Naive thymus-derived CD8-positive, alpha-beta T cell (primary cell): Measurements from ENCODE around the gene FRY. TPM values are rescaled to one million over a fixed set of nuclear protein-coding genes. Genes with fewer than 3 reads are reported as not detected.

ENCODE experiments used
- ATAC-seq, 2 donors: fragments of 150-1000 bp; cut with Tn5 transposase in 1 of 2; sonication (Bioruptor Pico), chemical (Tn5 transposase) in 1 of 2; 1 replicate in 1 of 2; 2 replicates in 1 of 2; pipeline ENCODE4 v1.10.0; 2021; ENCODE audit warnings: mild to moderate bottlenecking in 2 of 2, moderate library complexity in 2 of 2
- POLR2A ChIA-PET: fragments of 350-600 bp; sonication (Branson Sonifier 250); formaldehyde crosslinking; loops from one replicate; lab custom pipeline; 2021; ENCODE audit warnings: antibody characterized with exemption; lab: Charles Lee
- DNase-seq, 10 donors: peaks; one replicate each; pipeline versions ENCODE4 v3.0.0 to v3.0.0-alpha.2; 2020 to 2022
- H3K27ac Mint-ChIP-seq, 10 donors: one replicate each; pipeline ENCODE4 v1.8.0; 2020 to 2022; ENCODE audit warnings: mild to moderate bottlenecking in 10 of 10, mixed read lengths in 10 of 10, moderate library complexity in 4 of 10, inconsistent platforms in 1 of 10
- H3K27me3 Mint-ChIP-seq, 5 donors: one replicate each; pipeline ENCODE4 v1.8.0; 2021 to 2022; ENCODE audit warnings: mixed read lengths in 5 of 5
- H3K36me3 Mint-ChIP-seq, 3 donors: one replicate each; pipeline ENCODE4 v1.8.0; 2020 to 2022; ENCODE audit warnings: mixed read lengths in 3 of 3, mild to moderate bottlenecking in 2 of 3, inconsistent platforms in 1 of 3
- H3K4me1 Mint-ChIP-seq, 4 donors: one replicate each; pipeline ENCODE4 v1.8.0; 2021 to 2022; ENCODE audit warnings: mixed read lengths in 4 of 4
- H3K4me3 Mint-ChIP-seq, 10 donors: one replicate each; pipeline ENCODE4 v1.8.0; 2020 to 2022; ENCODE audit warnings: mild to moderate bottlenecking in 10 of 10, mixed read lengths in 10 of 10, moderate library complexity in 6 of 10, inconsistent platforms in 1 of 10
- H3K9me3 Mint-ChIP-seq, 9 donors: one replicate each; pipeline ENCODE4 v1.8.0; 2020 to 2022; ENCODE audit warnings: mixed read lengths in 9 of 9, mild to moderate bottlenecking in 3 of 9, inconsistent platforms in 1 of 9, moderate library complexity in 1 of 9
- polyA plus RNA-seq, 3 donors: library from polyadenylated mRNA; unstranded; fragments of 300-500 nt; fragmentation: Illumina TruSeq; gene quantifications; one replicate each; pipeline ENCODE4 v1.2.3, GENCODE V29; 2021
- total RNA-seq, 8 experiments: library from RNA in 2 of 8; stranded (reverse) in 2 of 8; gene quantifications; one replicate each; pipeline ENCODE4 v1.2.3 and lab custom pipeline; 2021 to 2026

Gene FRY
- total and polyA plus RNA-seq, 5 experiments from 2014 or later, result 0.08 to 1.4 (median 0.40) TPM

- no peaks in the 10 kb centered on the region for H3K36me3 Mint-ChIP-seq
- POLR2A ChIA-PET, result no interaction called here
- H3K9me3 Mint-ChIP-seq, result no peaks in the 10 kb centered on the region
- H3K4me3 Mint-ChIP-seq, result no peak overlapping the region
- no peaks in the 10 kb centered on the region for H3K27me3 Mint-ChIP-seq
- DNase-seq (no peak), ATAC-seq (no peak)
- H3K27ac Mint-ChIP-seq, result no peak overlapping the region
- H3K4me1 Mint-ChIP-seq, result no peaks in the 10 kb centered on the region
Measured at GRCh38 chr13:32021785-32022184, 9.8 kb upstream of the FRY start.

- Mint-ChIP-seq H3K9me3 (no peaks in the 10 kb centered on the region), H3K27ac (no peak overlapping the region), H3K27me3 (no peaks in the 10 kb centered on the region), H3K36me3 (no peaks in the 10 kb centered on the region), H3K4me3 (no peak overlapping the region), H3K4me1 (no peaks in the 10 kb centered on the region)
- ATAC-seq (no peak), DNase-seq (no peak)
- POLR2A ChIA-PET, result no interaction called here
Measured at GRCh38 chr13:32022311-32022710, 9.3 kb upstream of the FRY start.

GRCh38 chr13:32023096-32023495 is 8.5 kb upstream of the FRY start:
- H3K36me3 Mint-ChIP-seq, result no peaks in the 10 kb centered on the region
- no peaks in the 10 kb centered on the region for H3K9me3 Mint-ChIP-seq
- no peaks in the 10 kb centered on the region for H3K4me1 Mint-ChIP-seq
- H3K27ac Mint-ChIP-seq, result no peak overlapping the region
- ATAC-seq (no peak), DNase-seq (no peak)
- no peak overlapping the region for H3K4me3 Mint-ChIP-seq
- no peaks in the 10 kb centered on the region for H3K27me3 Mint-ChIP-seq
- POLR2A ChIA-PET, result no interaction called here

GRCh38 chr13:32023698-32024097 is 7.9 kb upstream of the FRY start:
- no peaks in the 10 kb centered on the region for H3K36me3 Mint-ChIP-seq
- POLR2A ChIA-PET, result no interaction called here
- no peaks in the 10 kb centered on the region for H3K9me3 Mint-ChIP-seq
- H3K27ac Mint-ChIP-seq, result no peak overlapping the region
- no peak overlapping the region for H3K4me3 Mint-ChIP-seq
- H3K27me3 Mint-ChIP-seq, result peaks cover 0 to 5% (median 2%) of the 10 kb centered on the region in 5 donors
- DNase-seq (no peak), ATAC-seq (no peak)
- no peaks in the 10 kb centered on the region for H3K4me1 Mint-ChIP-seq

- Mint-ChIP-seq H3K27ac (no peak overlapping the region), H3K4me3 (no peak overlapping the region), H3K9me3 (no peaks in the 10 kb centered on the region), H3K27me3 (peaks cover 0 to 5% (median 2%) of the 10 kb centered on the region in 5 donors), H3K4me1 (no peaks in the 10 kb centered on the region), H3K36me3 (no peaks in the 10 kb centered on the region)
- POLR2A ChIA-PET, result no interaction called here
- DNase-seq, result no peak
- no peak for ATAC-seq
Measured at GRCh38 chr13:32024750-32025149, 6.8 kb upstream of the FRY start.

GRCh38 chr13:32025730-32026129 is 5.8 kb upstream of the FRY start:
- POLR2A ChIA-PET, result no interaction called here
- Mint-ChIP-seq H3K4me1 (peaks cover 1 to 7% (median 3%) of the 10 kb centered on the region in 4 donors), H3K27me3 (peaks cover 0 to 7% (median 5%) of the 10 kb centered on the region in 5 donors), H3K4me3 (no peak overlapping the region), H3K27ac (no peak overlapping the region), H3K9me3 (no peaks in the 10 kb centered on the region), H3K36me3 (no peaks in the 10 kb centered on the region)
- DNase-seq (no peak), ATAC-seq (no peak)

- Mint-ChIP-seq H3K4me1 (peaks cover 2 to 11% (median 8%) of the 10 kb centered on the region in 4 donors), H3K9me3 (no peaks in the 10 kb centered on the region), H3K27me3 (peaks cover 0 to 8% (median 5%) of the 10 kb centered on the region in 5 donors), H3K27ac (no peak overlapping the region), H3K36me3 (no peaks in the 10 kb centered on the region), H3K4me3 (no peak overlapping the region)
- ATAC-seq (no peak), DNase-seq (no peak)
- POLR2A ChIA-PET, result no interaction called here
Measured at GRCh38 chr13:32026623-32027022, 5.0 kb upstream of the FRY start.

GRCh38 chr13:32028711-32029110 is 2.9 kb upstream of the FRY start:
- Mint-ChIP-seq H3K36me3 (no peaks in the 10 kb centered on the region), H3K4me3 (no peak overlapping the region), H3K9me3 (no peaks in the 10 kb centered on the region), H3K27ac (peak overlapping the region in 1 of 10 donors; percentile 2), H3K4me1 (peaks cover 4 to 23% (median 13%) of the 10 kb centered on the region in 4 donors), H3K27me3 (peaks cover 0 to 12% (median 8%) of the 10 kb centered on the region in 5 donors)
- ATAC-seq (no peak), DNase-seq (no peak)
- POLR2A ChIA-PET, result no interaction called here

- POLR2A ChIA-PET, result no interaction called here
Measured at GRCh38 chr13:32029684-32030083, 1.9 kb upstream of the FRY start.

GRCh38 chr13:32031815-32032370 is 319 bp downstream of the FRY start:
- Mint-ChIP-seq H3K27me3 (peaks cover 10 to 20% (median 12%) of the 10 kb centered on the region in 5 donors), H3K27ac (peak overlapping the region; percentile 12 to 91 (median 68)), H3K9me3 (no peaks in the 10 kb centered on the region), H3K4me1 (peaks cover 4 to 36% (median 16%) of the 10 kb centered on the region in 4 donors), H3K36me3 (peaks cover 0 to 3% (median 0%) of the 10 kb centered on the region in 3 donors), H3K4me3 (peak overlapping the region; percentile 85 to 95 (median 91))
- ATAC-seq, result no peak
- DNase-seq, result no peak
- POLR2A ChIA-PET, result no interaction called here

More at GRCh38 chr13:32029684-32030083, 1.9 kb upstream of the FRY start:
- no peak for ATAC-seq
- H3K4me1 Mint-ChIP-seq, result peaks cover 4 to 24% (median 13%) of the 10 kb centered on the region in 4 donors
- H3K27me3 Mint-ChIP-seq, result peaks cover 6 to 15% (median 10%) of the 10 kb centered on the region in 5 donors
- DNase-seq, result no peak
- H3K27ac Mint-ChIP-seq, result no peak overlapping the region
- H3K36me3 Mint-ChIP-seq, result peaks cover 0 to 3% (median 0%) of the 10 kb centered on the region in 3 donors
- H3K4me3 Mint-ChIP-seq, result no peak overlapping the region
- no peaks in the 10 kb centered on the region for H3K9me3 Mint-ChIP-seq

- Mint-ChIP-seq H3K4me1 (peaks cover 4 to 39% (median 18%) of the 10 kb centered on the region in 4 donors), H3K27ac (no peak overlapping the region), H3K9me3 (no peaks in the 10 kb centered on the region), H3K36me3 (peaks cover 0 to 3% (median 0%) of the 10 kb centered on the region in 3 donors), H3K4me3 (peak overlapping the region in 8 of 10 donors; percentile 7 to 85 (median 43)), H3K27me3 (peaks cover 10 to 22% (median 12%) of the 10 kb centered on the region in 5 donors)
- POLR2A ChIA-PET, result interaction anchor here (0.6 kb wide), 1 partner anchor 282 kb away, joined by 3 read pairs; the partner anchor contains the start of gene ZAR1L
- no peak for DNase-seq
- ATAC-seq, result no peak
Measured at GRCh38 chr13:32032759-32033158, 1.2 kb downstream of the FRY start.

- Mint-ChIP-seq H3K27ac (no peak overlapping the region), H3K4me1 (peaks cover 4 to 39% (median 18%) of the 10 kb centered on the region in 4 donors), H3K9me3 (no peaks in the 10 kb centered on the region), H3K4me3 (peak overlapping the region in 1 of 10 donors; percentile 8), H3K36me3 (peaks cover 0 to 3% (median 0%) of the 10 kb centered on the region in 3 donors), H3K27me3 (peaks cover 5 to 17% (median 10%) of the 10 kb centered on the region in 5 donors)
- POLR2A ChIA-PET, result no interaction called here
- ATAC-seq (no peak), DNase-seq (no peak)
Measured at GRCh38 chr13:32033744-32034143, 2.2 kb downstream of the FRY start.

- peak overlapping the region in 1 of 10 donors; percentile 17 for H3K27ac Mint-ChIP-seq
- no peak overlapping the region for H3K4me3 Mint-ChIP-seq
- peaks cover 0 to 3% (median 0%) of the 10 kb centered on the region in 3 donors for H3K36me3 Mint-ChIP-seq
- POLR2A ChIA-PET, result interaction anchor here (0.7 kb wide), 1 partner anchor 1570 kb away, joined by 3 read pairs; no protein-coding TSS in a partner anchor
- DNase-seq (no peak), ATAC-seq (no peak)
- H3K27me3 Mint-ChIP-seq, result peaks cover 2 to 17% (median 10%) of the 10 kb centered on the region in 5 donors
- H3K4me1 Mint-ChIP-seq, result peaks cover 3 to 32% (median 15%) of the 10 kb centered on the region in 4 donors
- H3K9me3 Mint-ChIP-seq, result no peaks in the 10 kb centered on the region
Measured at GRCh38 chr13:32035716-32036115, 4.1 kb downstream of the FRY start.
